Measurements from ENCODE around the gene CASP9.

- TF ChIP-seq POLR2A (IDR thresholded peaks at IDR 0.05) (no peak), CTCF (IDR thresholded peaks at IDR 0.05) (no peak)
These were observed 71.8 kb downstream of the CASP9 start for GRCh38 chr1:15452216-15452615.
